Stimulated activated CD8-positive, alpha-beta memory T cell treated with anti-CD3 and anti-CD28 coated beads, Interleukin-15, amount 100 ng/mL, for 4 hours (primary cell): ENCODE data around the gene CCDC74B.
A peak's percentile ranks its signal among the peaks of the same experiment; 100 is the strongest.
"Not testable (repeated sequence)": the region's sequence is repeated elsewhere in the genome, so short reads cannot be mapped to it uniquely, and the experiment has no call there.

Experiments used
- DNase-seq, 2 donors: peaks; one replicate each; pipeline ENCODE4 v3.0.0-alpha.2; 2020; ENCODE audit warnings: low read depth in 2 of 2

The CCDC74B gene

GRCh38 chr2:130145006-130145414, at the start of gene CCDC74B:
CCDC74B (minus strand) TSS chr2:130145112; CDS start chr2:130144996, 116 bp downstream.
- DNase-seq: peak; percentile 6 to 23

GRCh38 chr2:130193824-130194223, 48.9 kb upstream of the CCDC74B start:
- not testable (repeated sequence) for DNase-seq

GRCh38 chr2:130192451-130192850, 47.5 kb upstream of the CCDC74B start:
- DNase-seq: not testable (repeated sequence)

- DNase-seq: not testable (repeated sequence)
Observed at GRCh38 chr2:130191319-130191718, 46.4 kb upstream of the CCDC74B start.

DNA sequence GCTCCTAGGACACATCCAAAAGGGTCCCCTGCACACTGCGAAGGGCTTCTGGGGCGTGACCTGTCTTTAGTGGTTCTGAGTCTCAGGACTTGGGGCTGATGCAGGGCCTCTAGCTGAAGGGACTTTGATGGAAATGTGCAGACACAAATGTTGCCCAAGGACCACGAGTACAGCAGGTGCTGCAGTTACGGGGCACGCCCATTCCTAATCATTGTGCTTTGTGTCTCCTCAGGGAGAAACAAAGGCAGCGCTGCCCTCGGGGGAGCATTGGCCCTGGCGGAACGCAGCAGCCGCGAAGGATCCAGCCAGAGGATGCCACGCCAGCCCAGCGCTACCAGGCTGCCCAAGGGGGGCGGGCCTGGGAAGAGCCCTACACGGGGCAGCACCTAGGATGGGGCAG, 45.3 kb upstream of the CCDC74B start:
- no peak for DNase-seq

DNA sequence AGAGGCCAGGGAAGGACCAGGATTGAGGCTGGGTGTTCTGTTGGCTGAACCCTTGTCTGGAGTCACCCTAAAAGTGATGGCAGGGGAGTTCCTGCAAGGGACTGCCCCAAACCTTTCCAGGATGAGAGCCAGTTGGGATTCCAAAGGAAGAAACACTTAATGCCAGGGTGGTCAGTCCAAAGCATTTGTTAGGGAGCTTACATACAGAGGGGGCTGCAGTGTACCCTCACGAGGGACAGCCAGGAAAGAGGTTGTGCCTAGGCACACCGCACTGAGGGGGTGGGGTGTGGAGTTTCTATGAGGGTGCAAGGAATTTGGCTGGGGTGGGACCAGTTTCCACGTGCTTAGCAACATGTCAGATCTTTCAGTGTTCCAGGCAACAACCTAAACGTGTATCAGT, 44.0 kb upstream of the CCDC74B start:
- DNase-seq: not testable (repeated sequence)

DNA sequence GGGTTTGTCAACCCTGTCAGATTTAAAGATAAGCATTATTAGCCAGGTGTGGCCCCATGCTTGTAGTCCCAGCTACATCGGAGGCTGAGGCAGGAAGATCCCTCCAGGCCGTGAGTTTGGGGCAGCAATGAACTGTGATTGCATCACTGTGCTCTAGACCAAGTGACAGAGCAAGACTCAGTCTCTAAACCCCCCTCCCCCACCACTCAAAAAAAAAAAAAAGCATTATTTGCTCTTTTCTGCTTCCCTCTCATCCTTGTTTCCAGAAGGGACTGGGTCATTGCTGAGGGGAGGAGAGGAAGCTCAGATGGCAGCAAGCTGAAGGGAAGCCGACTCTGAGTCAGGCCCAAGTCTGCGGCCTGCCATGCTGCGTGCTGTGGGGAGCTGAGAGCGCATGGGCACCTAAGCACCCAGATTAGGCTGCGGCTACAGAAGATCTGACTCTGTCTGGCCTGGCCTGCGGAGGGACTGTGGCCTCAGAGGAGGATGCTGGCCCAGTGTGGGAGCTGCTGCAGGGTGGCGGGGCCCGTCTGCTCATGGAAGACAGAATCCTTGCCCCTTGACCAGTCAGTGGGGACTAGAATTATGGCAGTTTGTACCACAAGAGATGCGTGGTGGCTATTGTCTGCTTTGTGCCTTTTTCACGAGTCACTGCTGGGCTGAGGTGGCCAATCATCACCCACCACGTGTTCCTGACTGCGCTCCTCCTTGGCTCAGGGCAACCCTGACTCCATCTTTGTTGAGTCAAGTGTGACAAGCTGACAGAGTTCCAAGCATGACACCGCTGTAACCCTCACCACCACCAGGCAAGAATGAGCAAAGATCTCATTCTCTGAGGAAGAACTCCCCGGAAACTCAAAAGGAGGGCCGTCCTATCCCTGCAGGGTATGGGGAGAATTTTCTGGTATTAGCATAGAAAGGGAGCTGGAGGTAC, 43.2 kb upstream of the CCDC74B start:
- not testable (repeated sequence) for DNase-seq

- no peak for DNase-seq
Observed at GRCh38 chr2:130187268-130187667, 42.4 kb upstream of the CCDC74B start.

GRCh38 chr2:130186391-130186790, 41.5 kb upstream of the CCDC74B start:
- DNase-seq: no peak

GRCh38 chr2:130185896-130186295, 41.0 kb upstream of the CCDC74B start:
- DNase-seq: no peak

- DNase-seq: no peak
Observed at GRCh38 chr2:130185436-130185835, 40.5 kb upstream of the CCDC74B start.

DNA sequence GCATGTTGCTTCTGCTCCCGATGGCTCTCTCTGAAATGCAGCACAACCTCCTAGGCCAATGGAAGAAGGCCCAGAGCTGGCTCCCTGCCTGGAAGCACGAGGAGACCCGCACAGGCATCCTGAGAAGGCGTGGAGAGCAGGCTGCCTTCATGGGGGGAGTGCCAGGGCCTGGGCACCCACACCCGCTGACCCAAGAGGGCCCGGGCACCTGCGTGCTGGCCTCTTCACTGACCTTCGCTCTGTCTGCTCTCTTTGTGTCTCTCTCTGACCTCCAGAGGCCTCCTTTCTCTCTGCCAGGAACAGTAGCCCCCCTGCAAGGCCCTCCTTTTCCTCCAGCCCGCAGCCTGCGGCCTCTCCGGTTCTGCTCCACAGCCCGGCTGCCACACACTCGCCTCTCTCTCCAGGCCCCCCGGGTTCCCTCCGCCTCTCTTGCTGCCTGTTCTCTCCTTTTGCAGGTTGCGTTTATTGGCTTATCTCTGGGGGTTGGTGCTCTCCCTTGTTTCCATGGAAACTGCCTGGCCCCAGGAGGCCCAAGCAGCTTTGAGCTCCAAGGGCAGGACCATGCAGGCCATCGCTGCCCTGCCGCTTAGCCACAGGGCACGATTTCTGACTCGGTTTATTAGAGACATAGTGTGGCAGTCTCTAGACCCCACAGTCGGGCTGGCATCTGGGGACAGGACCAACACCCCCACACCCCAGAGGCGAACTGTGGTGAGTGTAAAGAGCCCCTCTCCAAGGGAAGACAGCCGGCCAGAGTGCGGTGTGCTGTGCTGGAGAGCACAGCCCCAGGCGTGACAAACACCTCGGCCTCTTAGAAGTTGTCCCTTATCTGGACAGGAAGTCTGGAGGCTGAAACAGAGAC, 38.8 kb upstream of the CCDC74B start:
- no peak for DNase-seq

DNA sequence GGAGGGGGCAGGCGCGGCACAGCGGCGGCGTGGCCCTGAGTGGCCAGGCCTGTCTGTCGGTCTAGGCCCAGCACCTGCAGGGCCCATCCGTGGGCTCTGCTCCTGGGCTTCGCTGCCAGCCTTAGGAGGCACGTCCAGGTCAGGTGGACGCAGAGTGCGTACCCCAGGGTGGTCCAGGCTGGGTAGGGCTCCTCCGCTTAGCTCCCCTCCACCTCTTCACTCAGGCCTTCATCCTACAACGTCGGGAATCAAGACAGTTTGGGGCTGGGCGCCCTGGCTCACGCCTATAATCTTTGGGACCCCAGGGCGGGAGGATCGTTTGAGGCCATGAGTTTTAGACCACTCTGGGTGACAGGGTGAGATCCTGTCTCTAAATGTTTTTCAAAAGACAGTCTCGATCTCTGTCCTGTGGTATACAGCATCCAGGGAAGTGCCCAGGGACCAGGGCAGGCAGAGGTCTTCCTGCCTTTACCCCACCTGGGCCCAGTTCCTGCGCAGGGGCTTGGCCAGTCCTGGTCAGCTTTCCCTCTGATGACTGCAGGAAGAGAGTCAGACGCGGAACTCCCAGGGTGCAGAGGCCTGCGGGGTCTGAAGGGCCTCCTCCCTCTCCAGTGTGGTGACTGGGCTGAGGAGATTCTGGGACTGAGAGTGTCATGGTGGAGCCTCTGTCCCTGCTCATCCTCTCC, 38.1 kb upstream of the CCDC74B start:
- DNase-seq: not testable (repeated sequence)

- DNase-seq: peak; percentile 76 to 77
Observed at GRCh38 chr2:130181880-130182682, 37.2 kb upstream of the CCDC74B start, which contains the start of gene MZT2B. MZT2B (plus strand) TSS chr2:130182262; CDS start chr2:130182283, 21 bp downstream.

DNA sequence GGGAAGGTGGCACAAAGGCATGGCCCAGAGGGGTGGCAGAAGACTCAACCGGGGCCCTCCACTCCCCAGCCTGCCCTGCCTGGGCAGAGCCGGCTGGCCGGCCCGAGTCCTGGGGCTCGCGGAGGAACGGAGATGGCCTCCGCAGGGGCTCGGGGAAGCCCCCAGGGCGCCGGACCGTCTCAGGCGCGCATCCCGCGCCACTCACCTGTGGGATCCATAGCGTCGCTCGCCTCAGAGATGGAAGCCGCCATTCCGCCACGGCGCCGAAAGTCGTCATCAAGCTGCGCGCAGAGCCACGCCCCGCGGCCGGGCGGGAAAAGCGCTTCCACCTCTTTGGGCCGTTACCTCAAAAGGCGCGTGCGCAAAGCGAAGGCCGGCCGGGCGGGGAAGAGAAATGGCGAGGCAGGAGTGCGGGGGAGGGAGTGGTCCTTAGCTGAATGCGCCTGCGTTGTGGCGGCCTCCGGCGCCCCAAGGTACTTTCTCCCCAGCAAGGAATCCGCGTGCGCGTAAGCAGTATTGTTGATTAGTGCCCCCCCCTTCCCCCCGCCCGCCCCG, 36.5 kb upstream of the CCDC74B start, which contains the start of gene SMPD4:
SMPD4 (minus strand) TSS at position 278 of the 555 bp plus-strand sequence. CDS start 5,010 bp downstream, outside the sequence.
- DNase-seq: peak; percentile 96 to 97

DNA sequence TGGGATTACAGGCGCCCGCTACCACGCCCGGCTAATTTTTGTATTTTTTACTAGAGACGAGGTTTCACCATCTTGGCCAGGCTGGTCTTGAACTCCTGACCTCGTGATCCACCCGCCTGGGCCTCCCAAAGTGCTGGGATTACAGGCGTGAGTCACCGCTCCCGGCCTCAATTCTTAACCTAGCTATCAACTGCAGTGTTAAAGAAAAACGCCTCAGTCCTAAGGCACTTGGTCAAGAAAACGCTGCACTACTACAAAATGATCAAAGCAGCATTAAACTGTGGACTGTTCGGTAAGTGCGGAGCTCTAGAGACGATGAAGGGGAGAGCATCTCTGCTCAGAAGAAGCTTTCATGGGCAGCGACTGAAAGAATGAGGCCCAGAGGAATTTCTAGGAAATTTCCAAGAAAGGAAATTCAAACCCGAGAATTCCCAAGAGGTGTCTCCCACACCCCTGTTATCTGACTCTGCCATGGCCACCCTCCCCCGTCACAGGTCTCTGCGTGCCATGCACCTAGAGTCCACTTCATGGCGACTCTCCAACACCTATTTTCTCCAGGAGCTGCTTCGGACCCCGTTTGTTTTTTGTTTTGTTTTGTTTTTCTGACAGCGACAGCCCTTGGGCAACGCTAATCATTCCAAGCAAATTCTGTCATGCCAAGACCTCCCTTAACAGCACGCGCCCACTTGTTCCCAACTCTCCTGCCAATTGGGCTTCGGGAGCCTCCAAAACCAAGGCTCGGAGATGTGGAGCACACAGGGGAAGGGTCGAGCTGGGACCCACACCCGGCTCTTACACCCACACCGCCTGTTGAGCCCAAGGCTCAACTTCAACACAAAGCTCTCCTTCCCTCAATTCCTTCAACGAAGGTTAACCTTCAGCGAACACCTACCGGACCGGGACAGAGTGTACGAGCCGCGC, 35.8 kb upstream of the CCDC74B start:
- DNase-seq: not testable (repeated sequence)

DNA sequence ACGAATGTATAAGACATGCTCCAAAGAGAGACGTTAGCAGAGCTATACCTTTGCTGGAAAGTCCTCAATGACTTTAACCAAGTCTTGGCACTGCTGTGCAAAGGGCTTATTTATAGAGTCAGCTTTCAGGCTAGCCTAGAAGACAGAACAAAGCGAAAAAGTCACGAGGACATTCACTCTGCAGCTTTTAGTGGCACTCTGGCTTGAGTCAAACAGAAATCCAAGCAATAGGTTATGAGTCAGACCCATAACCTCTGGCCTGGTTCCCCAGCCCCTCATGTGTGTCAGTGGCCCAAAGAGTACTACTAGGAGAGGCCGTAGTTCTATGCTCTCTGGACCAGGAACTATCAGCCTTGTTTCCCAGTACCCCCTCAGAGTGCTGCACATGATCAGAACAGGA, 30.0 kb upstream of the CCDC74B start:
- DNase-seq: not testable (repeated sequence)

- DNase-seq: no peak
Observed at GRCh38 chr2:130169896-130170295, 25.0 kb upstream of the CCDC74B start.

GRCh38 chr2:130169163-130169562, 24.3 kb upstream of the CCDC74B start:
- DNase-seq: not testable (repeated sequence)
